Lower leg skin (tissue), 3 donors: ENCODE measurements around the gene KRT28.

ENCODE experiments used
- POLR2A ChIP-seq, 2 donors: fragments of 450-650 bp; IDR thresholded peaks; one replicate each; pipeline ENCODE4 v1.6.1; 2016 to 2017; ENCODE audit warnings: antibody characterized with exemption in 2 of 2, mild to moderate bottlenecking in 1 of 2, moderate library complexity in 1 of 2
- TF ChIP-seq, protein P1 (sequence below), 3 donors: fragments of 450-650 bp; IDR thresholded peaks; one replicate each; pipeline ENCODE4 v1.5.1; 2016; ENCODE audit warnings: antibody characterized with exemption in 3 of 3, mild to moderate bottlenecking in 3 of 3, moderate library complexity in 2 of 3

DNA sequence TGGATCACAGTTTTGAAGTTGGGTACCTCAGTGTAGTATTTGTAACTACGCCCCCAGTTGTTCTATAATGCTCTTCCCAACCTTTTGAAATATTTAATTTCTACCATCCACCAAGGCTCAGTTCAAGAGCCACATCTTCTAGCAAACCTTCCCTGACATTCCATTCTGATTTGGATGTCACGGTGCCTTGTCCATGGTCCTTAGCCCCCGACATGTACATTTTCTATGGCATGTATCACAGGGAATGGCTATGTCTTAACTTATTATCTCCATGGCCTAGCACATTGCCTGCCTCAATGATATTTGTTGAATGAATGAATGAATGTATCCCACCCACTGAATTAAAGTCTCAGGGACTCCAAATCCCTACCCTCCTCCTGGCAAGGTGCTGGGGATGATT is 6.4 kb upstream of the KRT28 start:
- TF ChIP-seq, protein P1, sequence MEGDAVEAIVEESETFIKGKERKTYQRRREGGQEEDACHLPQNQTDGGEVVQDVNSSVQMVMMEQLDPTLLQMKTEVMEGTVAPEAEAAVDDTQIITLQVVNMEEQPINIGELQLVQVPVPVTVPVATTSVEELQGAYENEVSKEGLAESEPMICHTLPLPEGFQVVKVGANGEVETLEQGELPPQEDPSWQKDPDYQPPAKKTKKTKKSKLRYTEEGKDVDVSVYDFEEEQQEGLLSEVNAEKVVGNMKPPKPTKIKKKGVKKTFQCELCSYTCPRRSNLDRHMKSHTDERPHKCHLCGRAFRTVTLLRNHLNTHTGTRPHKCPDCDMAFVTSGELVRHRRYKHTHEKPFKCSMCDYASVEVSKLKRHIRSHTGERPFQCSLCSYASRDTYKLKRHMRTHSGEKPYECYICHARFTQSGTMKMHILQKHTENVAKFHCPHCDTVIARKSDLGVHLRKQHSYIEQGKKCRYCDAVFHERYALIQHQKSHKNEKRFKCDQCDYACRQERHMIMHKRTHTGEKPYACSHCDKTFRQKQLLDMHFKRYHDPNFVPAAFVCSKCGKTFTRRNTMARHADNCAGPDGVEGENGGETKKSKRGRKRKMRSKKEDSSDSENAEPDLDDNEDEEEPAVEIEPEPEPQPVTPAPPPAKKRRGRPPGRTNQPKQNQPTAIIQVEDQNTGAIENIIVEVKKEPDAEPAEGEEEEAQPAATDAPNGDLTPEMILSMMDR (IDR thresholded peaks at IDR 0.05), result no peak
- TF ChIP-seq POLR2A (IDR thresholded peaks at IDR 0.05), result no peak
